Progenitor cell of endocrine pancreas (in vitro differentiated cells): ENCODE measurements around the gene GPN1. TPM values are rescaled to one million over a fixed set of nuclear protein-coding genes. Genes with fewer than 3 reads are reported as not detected.
A peak's percentile ranks its signal among the peaks of the same experiment; 100 is the strongest.

Experiments used
- DNase-seq: peaks from one replicate; pipeline ENCODE4 v3.0.0; 2021; ENCODE audit warnings: low spot score; ENCODE audit not compliant: unreplicated experiment
- H3K27ac Mint-ChIP-seq: 2 replicates; pipeline ENCODE4 v1.8.0; 2021; ENCODE audit warnings: mild to moderate bottlenecking, moderate library complexity, mixed read lengths
- H3K27me3 Mint-ChIP-seq: 2 replicates; pipeline ENCODE4 v1.8.0; 2021; ENCODE audit warnings: mixed read lengths
- H3K36me3 Mint-ChIP-seq: 2 replicates; pipeline ENCODE4 v1.8.0; 2022; ENCODE audit warnings: mixed read lengths; ENCODE audit not compliant: insufficient read depth
- H3K4me1 Mint-ChIP-seq: 2 replicates; pipeline ENCODE4 v1.8.0; 2021; ENCODE audit warnings: low read depth, mixed read lengths
- H3K4me3 Mint-ChIP-seq: 2 replicates; pipeline ENCODE4 v1.8.0; 2021; ENCODE audit warnings: low read depth, mild to moderate bottlenecking, moderate library complexity, mixed read lengths
- H3K9me3 Mint-ChIP-seq: 2 replicates; pipeline ENCODE4 v1.8.0; 2021; ENCODE audit warnings: low read depth, mixed read lengths
- CTCF ChIP-seq: fragments of 200-600 bp; sonication (generic); IDR thresholded peaks from one replicate; pipeline ENCODE4 v1.5.0; 2021; ENCODE audit warnings: antibody characterized with exemption, mild to moderate bottlenecking; ENCODE audit not compliant: unreplicated experiment
- total RNA-seq: library from RNA; stranded (reverse); gene quantifications from 2 replicates; pipeline ENCODE4 v1.2.1, GENCODE V29; 2021

Gene GPN1
- total RNA-seq, 1 donor from 2014 or later: 37.3 TPM

- Mint-ChIP-seq H3K4me3 (peak within 1 kb of the TSS; percentile 99), H3K27ac (peak within 1 kb of the TSS; percentile 100), H3K9me3 (no peaks in the 10 kb centered on the region), H3K4me1 (peaks cover 22% of the 10 kb centered on the region), H3K36me3 (peaks cover 24% of the 10 kb centered on the region), H3K27me3 (no peaks in the 10 kb centered on the region)
- no peak for TF ChIP-seq CTCF
- peak; percentile 35 for DNase-seq
These were observed 34.7 kb downstream of the GPN1 start, which contains the start of the genes SLC4A1AP and SUPT7L for GRCh38 chr2:27663285-27664153. Gene SLC4A1AP (plus strand): TSS chr2:27663889. CDS start chr2:27663915, 26 bp downstream. Gene SUPT7L (minus strand): TSS chr2:27663614. CDS start chr2:27662192, 1,422 bp downstream.

GRCh38 chr2:27664154-27664574, 35.3 kb downstream of the GPN1 start:
- H3K9me3 Mint-ChIP-seq: no peaks in the 10 kb centered on the region
- peak overlapping the region; percentile 100 for H3K27ac Mint-ChIP-seq
- peaks cover 22% of the 10 kb centered on the region for H3K4me1 Mint-ChIP-seq
- H3K4me3 Mint-ChIP-seq: peak overlapping the region; percentile 99
- peaks cover 28% of the 10 kb centered on the region for H3K36me3 Mint-ChIP-seq
- H3K27me3 Mint-ChIP-seq: no peaks in the 10 kb centered on the region
- TF ChIP-seq CTCF: no peak
- no peak for DNase-seq

- TF ChIP-seq CTCF: no peak
- Mint-ChIP-seq H3K36me3 (peaks cover 26% of the 10 kb centered on the region), H3K27ac (peak overlapping the region; percentile 100), H3K4me3 (peak overlapping the region; percentile 99), H3K27me3 (no peaks in the 10 kb centered on the region), H3K9me3 (no peaks in the 10 kb centered on the region), H3K4me1 (peaks cover 22% of the 10 kb centered on the region)
- DNase-seq: no peak
These were observed 35.9 kb downstream of the GPN1 start for GRCh38 chr2:27664622-27665363.

- no peak overlapping the region for H3K27ac Mint-ChIP-seq
- TF ChIP-seq CTCF: no peak
- H3K27me3 Mint-ChIP-seq: no peaks in the 10 kb centered on the region
- H3K9me3 Mint-ChIP-seq: no peaks in the 10 kb centered on the region
- no peak overlapping the region for H3K4me3 Mint-ChIP-seq
- peaks cover 21% of the 10 kb centered on the region for H3K4me1 Mint-ChIP-seq
- no peak for DNase-seq
- H3K36me3 Mint-ChIP-seq: peaks cover 15% of the 10 kb centered on the region
These were observed 38.6 kb downstream of the GPN1 start for GRCh38 chr2:27667446-27667845.

- no peak overlapping the region for H3K4me3 Mint-ChIP-seq
- H3K9me3 Mint-ChIP-seq: no peaks in the 10 kb centered on the region
- peaks cover 22% of the 10 kb centered on the region for H3K36me3 Mint-ChIP-seq
These were observed 42.4 kb downstream of the GPN1 start for GRCh38 chr2:27671235-27671634.

More at GRCh38 chr2:27671235-27671634, 42.4 kb downstream of the GPN1 start:
- DNase-seq: no peak
- H3K27ac Mint-ChIP-seq: no peak overlapping the region
- TF ChIP-seq CTCF: no peak
- H3K27me3 Mint-ChIP-seq: no peaks in the 10 kb centered on the region
- no peaks in the 10 kb centered on the region for H3K4me1 Mint-ChIP-seq
